OCI-LY3 (cell line): ENCODE measurements around the gene AUTS2.

Experiments used
- H2AFZ ChIP-seq: fragments of 200-600, 300-600 bp; shearing (Covaris generic); 2 replicates; pipeline ENCODE4 v1.6.0; 2014; ENCODE audit warnings: antibody characterized with exemption, low read depth, low read length
- H3K27ac ChIP-seq: fragments of 200-600, 300-600 bp; sonication (generic); 2 replicates; pipeline ENCODE4 v1.5.1; 2014; ENCODE audit warnings: mild to moderate bottlenecking, low read length, moderate library complexity, mixed read lengths
- H3K27me3 ChIP-seq: fragments of 200-600, 300-600 bp; sonication (generic); 2 replicates; pipeline ENCODE4 v1.6.1; 2014; ENCODE audit warnings: low read depth, low read length, mixed read lengths
- H3K36me3 ChIP-seq: fragments of 200-600, 300-600 bp; sonication (generic); replicated peaks from 2 replicates; pipeline ENCODE3; 2014; ENCODE audit warnings: low read depth, low read length, mixed read lengths
- H3K4me1 ChIP-seq: fragments of 300-600, 200-600 bp; sonication (generic); 2 replicates; pipeline ENCODE4 v1.6.1; 2014; ENCODE audit warnings: low read length, mixed read lengths
- H3K4me2 ChIP-seq: fragments of 200-600, 300-600 bp; sonication (generic); 2 replicates; pipeline ENCODE4 v1.6.1; 2014; ENCODE audit warnings: low read length, mixed read lengths
- H3K4me3 ChIP-seq: fragments of 300-600, 200-600 bp; sonication (generic); 2 replicates; pipeline ENCODE4 v1.5.1; 2014; ENCODE audit warnings: antibody characterized with exemption, mild to moderate bottlenecking, low read length, moderate library complexity
- H3K79me2 ChIP-seq: fragments of 300-600, 200-600 bp; shearing (Covaris generic); 2 replicates; pipeline ENCODE4 v1.6.1; 2014; ENCODE audit warnings: mild to moderate bottlenecking, low read length, mixed read lengths
- H3K9ac ChIP-seq: fragments of 300-600, 200-600 bp; shearing (Covaris generic); 2 replicates; pipeline ENCODE4 v1.6.0; 2014; ENCODE audit warnings: mild to moderate bottlenecking, low read length, moderate library complexity
- H3K9me3 ChIP-seq: fragments of 200-600, 300-600 bp; shearing (Covaris generic); 2 replicates; pipeline ENCODE4 v1.6.1; 2014; ENCODE audit warnings: low read length, mixed read lengths; ENCODE audit not compliant: insufficient read depth
- H4K20me1 ChIP-seq: fragments of 200-600, 300-600 bp; sonication (generic); 2 replicates; pipeline ENCODE4 v1.6.1; 2016; ENCODE audit warnings: low read length, mixed read lengths; ENCODE audit not compliant: insufficient read depth
- EZH2phosphoT487 ChIP-seq: fragments of 200-600 bp; shearing (Covaris generic); IDR thresholded peaks from 2 replicates; pipeline ENCODE4 v1.6.1; 2018; ENCODE audit warnings: antibody characterized with exemption, mixed run types, low read depth
- TF ChIP-seq, protein P1 (sequence below): fragments of 200-600, 300-600 bp; sonication (generic); IDR thresholded peaks from 2 replicates; pipeline ENCODE4 v1.5.1; 2014; ENCODE audit warnings: antibody characterized with exemption, low read length, low read depth

The AUTS2 gene

DNA sequence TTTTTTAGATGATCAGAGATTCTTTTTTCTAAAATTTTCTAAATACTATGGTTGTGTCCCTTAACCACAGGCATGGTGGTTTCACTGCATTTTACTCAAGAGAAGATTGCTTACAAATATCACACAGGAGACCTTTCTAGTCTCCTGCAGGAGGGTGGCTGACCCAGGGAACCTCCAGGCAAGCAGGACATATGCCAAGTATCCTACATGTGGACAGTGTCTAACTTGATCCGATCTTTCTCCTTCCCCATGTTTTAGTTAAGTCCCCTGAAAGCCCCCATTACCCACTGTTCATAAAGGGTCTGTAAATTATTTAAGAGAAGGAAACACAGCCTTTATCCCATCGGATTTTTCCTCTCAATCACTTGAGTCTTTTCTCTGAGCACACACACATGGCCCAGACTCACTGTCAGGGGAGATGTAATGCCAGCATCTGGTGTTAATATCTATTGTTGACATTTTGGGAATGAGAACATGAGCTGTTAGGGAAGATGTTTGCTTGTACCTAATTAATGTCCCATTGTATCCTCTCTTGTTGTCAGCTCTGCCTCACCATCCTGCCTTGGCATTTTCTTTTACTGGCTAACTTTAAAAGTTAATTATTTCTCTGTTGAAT, 755.2 kb downstream of the AUTS2 start:
- TF ChIP-seq, protein P1, sequence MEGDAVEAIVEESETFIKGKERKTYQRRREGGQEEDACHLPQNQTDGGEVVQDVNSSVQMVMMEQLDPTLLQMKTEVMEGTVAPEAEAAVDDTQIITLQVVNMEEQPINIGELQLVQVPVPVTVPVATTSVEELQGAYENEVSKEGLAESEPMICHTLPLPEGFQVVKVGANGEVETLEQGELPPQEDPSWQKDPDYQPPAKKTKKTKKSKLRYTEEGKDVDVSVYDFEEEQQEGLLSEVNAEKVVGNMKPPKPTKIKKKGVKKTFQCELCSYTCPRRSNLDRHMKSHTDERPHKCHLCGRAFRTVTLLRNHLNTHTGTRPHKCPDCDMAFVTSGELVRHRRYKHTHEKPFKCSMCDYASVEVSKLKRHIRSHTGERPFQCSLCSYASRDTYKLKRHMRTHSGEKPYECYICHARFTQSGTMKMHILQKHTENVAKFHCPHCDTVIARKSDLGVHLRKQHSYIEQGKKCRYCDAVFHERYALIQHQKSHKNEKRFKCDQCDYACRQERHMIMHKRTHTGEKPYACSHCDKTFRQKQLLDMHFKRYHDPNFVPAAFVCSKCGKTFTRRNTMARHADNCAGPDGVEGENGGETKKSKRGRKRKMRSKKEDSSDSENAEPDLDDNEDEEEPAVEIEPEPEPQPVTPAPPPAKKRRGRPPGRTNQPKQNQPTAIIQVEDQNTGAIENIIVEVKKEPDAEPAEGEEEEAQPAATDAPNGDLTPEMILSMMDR = no peak
- TF ChIP-seq EZH2phosphoT487 = no peak
- H3K9me3 ChIP-seq = no peaks in the 10 kb centered on the region
- H3K27ac ChIP-seq = no peak overlapping the region
- no peak overlapping the region for H2AFZ ChIP-seq
- no peaks in the 10 kb centered on the region for H3K4me1 ChIP-seq
- no peaks in the 10 kb centered on the region for H3K36me3 ChIP-seq
- H3K4me2 ChIP-seq = no peak overlapping the region
- no peak overlapping the region for H3K9ac ChIP-seq
- H3K79me2 ChIP-seq = no peaks in the 10 kb centered on the region
- H3K27me3 ChIP-seq = no peaks in the 10 kb centered on the region
- no peak overlapping the region for H3K4me3 ChIP-seq
- no peaks in the 10 kb centered on the region for H4K20me1 ChIP-seq

DNA sequence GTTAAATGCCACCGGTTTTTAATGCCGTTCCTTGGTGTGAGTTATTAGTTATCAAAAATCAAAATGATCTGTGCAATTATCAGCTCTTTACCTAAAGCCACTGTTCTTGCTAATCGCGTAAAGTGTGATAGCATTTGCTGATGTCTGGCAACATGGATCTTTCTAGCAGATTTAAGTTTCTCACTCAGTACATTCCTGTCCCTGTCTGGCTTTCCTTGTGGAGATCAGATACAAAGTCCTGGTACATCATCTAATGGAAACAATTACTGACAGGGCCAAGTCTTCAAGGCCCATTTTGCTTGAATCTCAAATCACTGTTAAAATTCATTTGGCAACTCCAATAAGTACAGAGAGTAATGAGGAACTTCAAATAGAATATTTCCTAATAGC, 755.7 kb downstream of the AUTS2 start:
- no peak overlapping the region for H3K4me2 ChIP-seq
- H2AFZ ChIP-seq = no peak overlapping the region
- no peak for TF ChIP-seq EZH2phosphoT487
- TF ChIP-seq, protein P1 = no peak
- no peaks in the 10 kb centered on the region for H3K79me2 ChIP-seq
- no peak overlapping the region for H3K27ac ChIP-seq
- no peak overlapping the region for H3K9ac ChIP-seq
- H3K4me3 ChIP-seq = no peak overlapping the region
- H3K9me3 ChIP-seq = no peaks in the 10 kb centered on the region
- H3K27me3 ChIP-seq = no peaks in the 10 kb centered on the region
- no peaks in the 10 kb centered on the region for H3K36me3 ChIP-seq
- no peaks in the 10 kb centered on the region for H4K20me1 ChIP-seq
- no peaks in the 10 kb centered on the region for H3K4me1 ChIP-seq

DNA sequence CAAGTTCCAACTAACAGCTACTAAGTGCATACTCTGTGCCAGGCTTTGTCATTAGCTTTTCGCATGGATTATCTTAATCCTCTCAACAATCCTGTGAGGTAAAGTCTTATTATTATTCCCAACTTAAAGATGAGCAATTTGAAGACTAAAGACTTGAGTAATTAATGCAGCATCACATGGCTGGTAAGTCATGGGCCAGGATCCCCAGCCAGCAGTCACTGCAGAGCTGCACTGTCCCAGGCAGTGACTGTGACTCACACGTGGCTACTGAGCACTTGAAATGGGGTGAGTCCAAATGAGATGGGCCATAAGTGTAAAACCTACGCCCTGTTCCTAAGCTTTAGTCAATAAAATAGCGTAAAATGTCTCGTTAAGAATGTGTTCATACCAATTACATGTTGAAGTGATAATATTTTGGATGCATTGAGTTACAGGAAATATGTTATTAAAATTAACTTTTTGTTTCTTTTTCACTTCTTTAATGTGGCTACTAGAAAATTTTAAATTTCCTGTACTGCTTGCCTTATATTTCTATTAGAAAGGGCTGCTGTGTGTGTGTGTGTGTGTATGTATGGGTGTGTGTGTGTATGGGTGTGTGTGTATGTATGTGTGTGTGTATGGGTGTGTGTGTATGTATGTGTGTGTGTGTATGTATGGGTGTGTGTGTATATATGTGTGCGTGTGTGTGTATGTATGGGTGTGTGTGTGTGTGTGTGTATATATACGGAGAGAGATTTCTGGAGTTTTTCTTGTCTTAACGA, 756.3 kb downstream of the AUTS2 start:
- TF ChIP-seq EZH2phosphoT487 = no peak
- TF ChIP-seq, protein P1 = no peak
- Histone ChIP-seq H3K4me1 (no peaks in the 10 kb centered on the region), H3K4me3 (no peak overlapping the region), H3K36me3 (no peaks in the 10 kb centered on the region), H3K4me2 (no peak overlapping the region), H3K79me2 (no peaks in the 10 kb centered on the region), H3K27ac (no peak overlapping the region), H3K9me3 (no peaks in the 10 kb centered on the region), H3K27me3 (no peaks in the 10 kb centered on the region), H2AFZ (no peak overlapping the region), H3K9ac (no peak overlapping the region), H4K20me1 (no peaks in the 10 kb centered on the region)

DNA sequence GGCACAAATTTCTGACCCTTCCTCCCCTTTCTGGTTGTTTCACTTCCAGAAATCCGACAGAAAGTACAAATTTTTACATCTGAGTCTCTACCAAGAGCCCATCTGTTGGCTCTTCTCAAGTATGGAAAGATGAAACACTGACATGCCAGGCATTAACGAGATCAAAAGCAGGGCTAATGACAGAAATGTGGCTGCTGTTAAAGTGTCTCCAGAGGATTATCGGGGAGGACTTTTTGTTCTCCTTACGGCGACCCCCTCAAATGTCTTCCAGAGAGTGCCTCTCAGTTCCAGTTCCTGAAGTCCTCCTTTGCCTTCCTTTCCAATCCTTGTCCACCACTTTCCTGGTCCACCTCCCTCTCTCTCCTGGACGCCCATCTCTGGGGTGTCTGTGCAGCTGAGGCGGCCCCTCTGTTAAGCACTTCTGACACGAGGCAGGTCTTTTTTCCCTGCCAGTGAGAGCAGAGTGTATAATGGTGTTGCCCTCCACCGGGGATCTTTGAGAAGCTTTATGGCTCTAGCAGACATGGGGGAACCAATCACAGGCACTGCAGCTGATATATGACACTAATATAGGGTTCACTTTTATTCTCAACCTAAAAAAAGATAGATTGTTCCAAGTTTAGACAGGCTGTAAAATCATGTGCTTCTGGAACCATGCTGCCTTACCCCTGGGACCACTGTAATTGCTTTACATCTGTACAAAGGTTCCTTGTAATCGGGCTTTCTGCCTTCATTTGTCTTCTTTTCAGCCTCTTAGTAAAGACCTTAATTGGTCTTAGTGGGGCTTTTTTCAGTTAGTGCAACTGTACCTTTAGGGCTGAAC, 757.1 kb downstream of the AUTS2 start:
- TF ChIP-seq, protein P1 = no peak
- no peak for TF ChIP-seq EZH2phosphoT487
- Histone ChIP-seq H3K79me2 (no peaks in the 10 kb centered on the region), H3K36me3 (no peaks in the 10 kb centered on the region), H3K4me3 (no peak overlapping the region), H4K20me1 (no peaks in the 10 kb centered on the region), H3K9ac (no peak overlapping the region), H3K9me3 (no peaks in the 10 kb centered on the region), H3K4me1 (no peaks in the 10 kb centered on the region), H3K4me2 (no peak overlapping the region), H3K27me3 (no peaks in the 10 kb centered on the region), H3K27ac (no peak overlapping the region), H2AFZ (no peak overlapping the region)
